HepG2 (cell line): Measurements from ENCODE around the gene RPTOR. TPM values are rescaled to one million over a fixed set of nuclear protein-coding genes. Genes with fewer than 3 reads are reported as not detected.

Experiments used
- HNF4G ChIP-seq, 2 experiments: sonication (generic) in 1 of 2; formaldehyde crosslinking in 1 of 2; IDR thresholded peaks; 2 replicates each; pipeline versions ENCODE4 v1.4.0 to v1.6.1; 2011 to 2020; ENCODE audit warnings: borderline replicate concordance in 2 of 2, low read depth in 2 of 2, mild to moderate bottlenecking in 2 of 2, low read length in 1 of 2, missing genetic modification reagents in 1 of 2, moderate library complexity in 1 of 2
- HNRNPLL ChIP-seq: fragments of 200-400 bp; formaldehyde crosslinking; IDR thresholded peaks from 2 replicates; pipeline ENCODE4 v1.6.1; 2017; ENCODE audit warnings: mild to moderate bottlenecking, low read depth, low read length; ENCODE audit not compliant: poor library complexity, severe bottlenecking
- HNRNPUL1 ChIP-seq: fragments of 200-400 bp; formaldehyde crosslinking; IDR thresholded peaks from 2 replicates; pipeline ENCODE4 v1.6.1; 2017; ENCODE audit warnings: low read depth, mild to moderate bottlenecking, low read length, moderate library complexity
- HOXA3 ChIP-seq: sonication (generic); formaldehyde crosslinking; IDR thresholded peaks from 2 replicates; pipeline ENCODE4 v1.5.0; 2020; ENCODE audit warnings: missing genetic modification reagents
- NCOA2 ChIP-seq: sonication (generic); formaldehyde crosslinking; IDR thresholded peaks from 2 replicates; pipeline ENCODE4 v1.8.0; 2022; ENCODE audit warnings: inconsistent platforms
- NONO ChIP-seq, 2 experiments: fragments of 450-650 bp in 1 of 2; sonication (generic) in 1 of 2; formaldehyde crosslinking in 1 of 2; IDR thresholded peaks in 1 of 2; conservative IDR thresholded peaks in 1 of 2; 2 replicates each; pipeline versions ENCODE4 v1.6.1 to v1.8.0; 2017 to 2022; ENCODE audit warnings: mild to moderate bottlenecking in 1 of 2, missing genetic modification reagents in 1 of 2, moderate library complexity in 1 of 2
- RXRA ChIP-seq: sonication (generic); formaldehyde crosslinking; IDR thresholded peaks from 2 replicates; pipeline ENCODE4 v1.5.1; 2020; ENCODE audit warnings: missing genetic modification reagents
- RXRB ChIP-seq: IDR thresholded peaks from 2 replicates; pipeline ENCODE4 v1.6.1; 2016; ENCODE audit warnings: borderline replicate concordance, missing genetic modification reagents, missing compliant biosample characterization
- ZKSCAN5 ChIP-seq: sonication (generic); formaldehyde crosslinking; IDR thresholded peaks from 2 replicates; pipeline ENCODE4 v1.5.1; 2020; ENCODE audit warnings: mild to moderate bottlenecking, missing genetic modification reagents
- ZNF431 ChIP-seq: sonication (generic); formaldehyde crosslinking; IDR thresholded peaks from 2 replicates; pipeline ENCODE4 v1.9.0; 2022; ENCODE audit warnings: missing genetic modification reagents, low read depth, mild to moderate bottlenecking, borderline replicate concordance
- ZNF556 ChIP-seq: sonication (generic); formaldehyde crosslinking; IDR thresholded peaks from 2 replicates; pipeline ENCODE4 v1.4.0; 2020; ENCODE audit warnings: mild to moderate bottlenecking, missing genetic modification reagents, borderline replicate concordance
- ZNF773 ChIP-seq: sonication (generic); formaldehyde crosslinking; IDR thresholded peaks from 2 replicates; pipeline ENCODE4 v1.4.0; 2020; ENCODE audit warnings: missing genetic modification reagents, borderline replicate concordance
- ZNF782 ChIP-seq: sonication (generic); formaldehyde crosslinking; IDR thresholded peaks from 2 replicates; pipeline ENCODE4 v1.4.0; 2020; ENCODE audit warnings: missing genetic modification reagents, mild to moderate bottlenecking, borderline replicate concordance
- ZNF839 ChIP-seq: sonication (generic); formaldehyde crosslinking; IDR thresholded peaks from 2 replicates; pipeline ENCODE4 v1.4.0; 2020; ENCODE audit warnings: missing genetic modification reagents, mild to moderate bottlenecking, borderline replicate concordance
- polyA plus RNA-seq, 8 experiments: library from polyadenylated mRNA; depleted of rRNA in 3 of 8; stranded (reverse) in 7 of 8; unstranded in 1 of 8; fragments of >200 nt; fragmentation: Illumina TruSeq in 4 of 8; extraction: Trizol in 4 of 8; gene quantifications; 2 replicates each; pipeline versions ENCODE4 v1.2.1 to v1.2.3, GENCODE V29; 2011 to 2016; ENCODE audit warnings: low read depth in 4 of 8, missing spikeins in 1 of 8, mixed read lengths in 1 of 8; ENCODE audit not compliant: insufficient read depth in 1 of 8
- total RNA-seq, 5 experiments: library from RNA; depleted of rRNA; stranded (reverse); fragments of >200 nt; fragmentation: Illumina TruSeq; extraction: Trizol; gene quantifications; 2 replicates each; pipeline ENCODE4 v1.2.3, GENCODE V29; 2016; ENCODE audit warnings: low read depth in 1 of 5
- TF ChIP-seq, protein P1 (sequence below): sonication (generic); formaldehyde crosslinking; IDR thresholded peaks from 2 replicates; pipeline ENCODE4 v1.4.0; 2020; ENCODE audit warnings: mild to moderate bottlenecking, missing genetic modification reagents
- TF ChIP-seq, protein P2 (sequence below): sonication (generic); formaldehyde crosslinking; IDR thresholded peaks from 2 replicates; pipeline ENCODE4 v1.9.0; 2021; ENCODE audit warnings: missing genetic modification reagents, borderline replicate concordance
- TF ChIP-seq, protein P3 (sequence below): sonication (generic); formaldehyde crosslinking; IDR thresholded peaks from 2 replicates; pipeline ENCODE4 v1.5.1; 2020; ENCODE audit warnings: missing genetic modification reagents, mild to moderate bottlenecking, borderline replicate concordance
- TF ChIP-seq, protein P4 (sequence below): sonication (generic); formaldehyde crosslinking; IDR thresholded peaks from 2 replicates; pipeline ENCODE4 v1.4.0; 2020; ENCODE audit warnings: missing genetic modification reagents, borderline replicate concordance

The RPTOR gene
- total and polyA plus RNA-seq, 2 of the 13 experiments (the other 11 are each of a cell fraction or from before 2014, with no cell fraction given): 6.6 to 25.3 TPM

DNA sequence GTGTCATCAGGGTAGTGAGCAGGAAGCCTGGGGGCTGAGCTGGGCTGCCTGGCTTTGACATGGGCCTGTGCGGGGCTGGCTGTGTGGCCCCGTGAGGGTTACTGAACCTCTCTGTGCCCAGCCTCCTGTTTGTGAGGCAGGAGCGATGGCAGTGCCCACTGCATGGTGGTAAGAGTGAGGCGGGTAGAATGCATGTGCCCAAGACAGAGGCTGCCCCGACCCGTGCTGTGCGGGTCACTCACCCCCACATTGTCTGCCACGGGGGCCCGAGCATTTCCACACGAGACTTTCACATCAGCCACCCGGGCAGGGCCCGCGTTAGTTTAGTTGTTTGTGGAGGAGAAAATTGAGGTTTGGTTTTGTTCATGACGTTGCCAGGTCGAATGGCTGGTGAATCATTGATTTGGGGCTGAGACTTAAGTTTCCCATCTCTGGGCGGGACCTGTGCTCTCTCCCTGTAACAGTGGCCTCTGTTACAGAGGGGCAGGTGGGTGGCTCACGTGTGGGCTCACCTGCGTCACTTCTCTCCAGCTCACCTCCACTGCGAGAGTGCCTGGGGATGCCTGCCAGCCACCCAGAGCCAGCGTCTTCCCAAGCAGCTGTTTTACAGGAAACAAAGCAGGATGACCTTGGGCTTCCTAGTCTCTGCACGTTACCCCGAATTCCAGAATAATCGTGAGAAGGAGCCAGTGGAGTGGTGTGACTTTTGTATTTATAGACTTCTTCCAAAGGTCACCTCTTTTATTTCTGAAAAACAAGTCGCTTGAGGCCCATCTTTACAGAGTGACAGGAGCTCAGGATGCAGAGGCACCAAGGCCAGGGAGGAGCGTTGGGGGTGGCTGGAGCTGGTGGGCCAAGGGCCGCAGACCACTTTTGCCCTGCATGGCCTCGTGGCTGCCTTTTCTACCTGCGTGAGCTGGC lies 150.6 kb downstream of the RPTOR start (continued):
- no peak for TF ChIP-seq HNF4G (IDR thresholded peaks at IDR 0.05; ENCODE audit: borderline replicate concordance, low read depth, low read length)
- peak; percentile 53; the same call in 1 of the 2 replicates for TF ChIP-seq HNF4G (CRISPR knock-in tag; IDR thresholded peaks at IDR 0.05; ENCODE audit: borderline replicate concordance, low read depth)
- no peak for TF ChIP-seq ZNF556 (CRISPR knock-in tag)
- no peak for TF ChIP-seq ZKSCAN5 (CRISPR knock-in tag)
- TF ChIP-seq, protein P1, sequence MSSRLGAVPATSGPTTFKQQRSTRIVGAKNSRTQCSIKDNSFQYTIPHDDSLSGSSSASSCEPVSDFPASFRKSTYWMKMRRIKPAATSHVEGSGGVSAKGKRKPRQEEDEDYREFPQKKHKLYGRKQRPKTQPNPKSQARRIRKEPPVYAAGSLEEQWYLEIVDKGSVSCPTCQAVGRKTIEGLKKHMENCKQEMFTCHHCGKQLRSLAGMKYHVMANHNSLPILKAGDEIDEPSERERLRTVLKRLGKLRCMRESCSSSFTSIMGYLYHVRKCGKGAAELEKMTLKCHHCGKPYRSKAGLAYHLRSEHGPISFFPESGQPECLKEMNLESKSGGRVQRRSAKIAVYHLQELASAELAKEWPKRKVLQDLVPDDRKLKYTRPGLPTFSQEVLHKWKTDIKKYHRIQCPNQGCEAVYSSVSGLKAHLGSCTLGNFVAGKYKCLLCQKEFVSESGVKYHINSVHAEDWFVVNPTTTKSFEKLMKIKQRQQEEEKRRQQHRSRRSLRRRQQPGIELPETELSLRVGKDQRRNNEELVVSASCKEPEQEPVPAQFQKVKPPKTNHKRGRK: no peak
- TF ChIP-seq, protein P2, sequence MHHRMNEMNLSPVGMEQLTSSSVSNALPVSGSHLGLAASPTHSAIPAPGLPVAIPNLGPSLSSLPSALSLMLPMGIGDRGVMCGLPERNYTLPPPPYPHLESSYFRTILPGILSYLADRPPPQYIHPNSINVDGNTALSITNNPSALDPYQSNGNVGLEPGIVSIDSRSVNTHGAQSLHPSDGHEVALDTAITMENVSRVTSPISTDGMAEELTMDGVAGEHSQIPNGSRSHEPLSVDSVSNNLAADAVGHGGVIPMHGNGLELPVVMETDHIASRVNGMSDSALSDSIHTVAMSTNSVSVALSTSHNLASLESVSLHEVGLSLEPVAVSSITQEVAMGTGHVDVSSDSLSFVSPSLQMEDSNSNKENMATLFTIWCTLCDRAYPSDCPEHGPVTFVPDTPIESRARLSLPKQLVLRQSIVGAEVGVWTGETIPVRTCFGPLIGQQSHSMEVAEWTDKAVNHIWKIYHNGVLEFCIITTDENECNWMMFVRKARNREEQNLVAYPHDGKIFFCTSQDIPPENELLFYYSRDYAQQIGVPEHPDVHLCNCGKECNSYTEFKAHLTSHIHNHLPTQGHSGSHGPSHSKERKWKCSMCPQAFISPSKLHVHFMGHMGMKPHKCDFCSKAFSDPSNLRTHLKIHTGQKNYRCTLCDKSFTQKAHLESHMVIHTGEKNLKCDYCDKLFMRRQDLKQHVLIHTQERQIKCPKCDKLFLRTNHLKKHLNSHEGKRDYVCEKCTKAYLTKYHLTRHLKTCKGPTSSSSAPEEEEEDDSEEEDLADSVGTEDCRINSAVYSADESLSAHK (CRISPR knock-in tag): no peak
- TF ChIP-seq, protein P3, sequence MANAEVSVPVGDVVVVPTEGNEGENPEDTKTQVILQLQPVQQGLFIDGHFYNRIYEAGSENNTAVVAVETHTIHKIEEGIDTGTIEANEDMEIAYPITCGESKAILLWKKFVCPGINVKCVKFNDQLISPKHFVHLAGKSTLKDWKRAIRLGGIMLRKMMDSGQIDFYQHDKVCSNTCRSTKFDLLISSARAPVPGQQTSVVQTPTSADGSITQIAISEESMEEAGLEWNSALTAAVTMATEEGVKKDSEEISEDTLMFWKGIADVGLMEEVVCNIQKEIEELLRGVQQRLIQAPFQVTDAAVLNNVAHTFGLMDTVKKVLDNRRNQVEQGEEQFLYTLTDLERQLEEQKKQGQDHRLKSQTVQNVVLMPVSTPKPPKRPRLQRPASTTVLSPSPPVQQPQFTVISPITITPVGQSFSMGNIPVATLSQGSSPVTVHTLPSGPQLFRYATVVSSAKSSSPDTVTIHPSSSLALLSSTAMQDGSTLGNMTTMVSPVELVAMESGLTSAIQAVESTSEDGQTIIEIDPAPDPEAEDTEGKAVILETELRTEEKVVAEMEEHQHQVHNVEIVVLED: no peak
- TF ChIP-seq NCOA2 (CRISPR knock-in tag): peak; percentile 52; the same call in 1 of the 2 replicates
- no peak for TF ChIP-seq HNRNPUL1
- peak; percentile 10 for TF ChIP-seq HNRNPLL
- TF ChIP-seq ZNF839 (CRISPR knock-in tag): no peak
- peak; percentile 39; the same call in 1 of the 2 replicates for TF ChIP-seq RXRA (CRISPR knock-in tag)
- 0 out of 2 replicates have a peak, but pooled peaks have one; percentile 20 for TF ChIP-seq RXRB
- TF ChIP-seq HOXA3 (CRISPR knock-in tag): 0 out of 2 replicates have a peak, but pooled peaks have one; percentile 22
- TF ChIP-seq, protein P4, sequence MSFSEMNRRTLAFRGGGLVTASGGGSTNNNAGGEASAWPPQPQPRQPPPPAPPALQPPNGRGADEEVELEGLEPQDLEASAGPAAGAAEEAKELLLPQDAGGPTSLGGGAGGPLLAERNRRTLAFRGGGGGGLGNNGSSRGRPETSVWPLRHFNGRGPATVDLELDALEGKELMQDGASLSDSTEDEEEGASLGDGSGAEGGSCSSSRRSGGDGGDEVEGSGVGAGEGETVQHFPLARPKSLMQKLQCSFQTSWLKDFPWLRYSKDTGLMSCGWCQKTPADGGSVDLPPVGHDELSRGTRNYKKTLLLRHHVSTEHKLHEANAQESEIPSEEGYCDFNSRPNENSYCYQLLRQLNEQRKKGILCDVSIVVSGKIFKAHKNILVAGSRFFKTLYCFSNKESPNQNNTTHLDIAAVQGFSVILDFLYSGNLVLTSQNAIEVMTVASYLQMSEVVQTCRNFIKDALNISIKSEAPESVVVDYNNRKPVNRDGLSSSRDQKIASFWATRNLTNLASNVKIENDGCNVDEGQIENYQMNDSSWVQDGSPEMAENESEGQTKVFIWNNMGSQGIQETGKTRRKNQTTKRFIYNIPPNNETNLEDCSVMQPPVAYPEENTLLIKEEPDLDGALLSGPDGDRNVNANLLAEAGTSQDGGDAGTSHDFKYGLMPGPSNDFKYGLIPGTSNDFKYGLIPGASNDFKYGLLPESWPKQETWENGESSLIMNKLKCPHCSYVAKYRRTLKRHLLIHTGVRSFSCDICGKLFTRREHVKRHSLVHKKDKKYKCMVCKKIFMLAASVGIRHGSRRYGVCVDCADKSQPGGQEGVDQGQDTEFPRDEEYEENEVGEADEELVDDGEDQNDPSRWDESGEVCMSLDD (CRISPR knock-in tag): no peak
- no peak for TF ChIP-seq NONO (IDR thresholded peaks at IDR 0.05)
- no peak for TF ChIP-seq NONO (CRISPR knock-in tag; conservative IDR thresholded peaks at IDR 0.05)
- TF ChIP-seq ZNF431 (CRISPR knock-in tag): no peak
- TF ChIP-seq ZNF782 (CRISPR knock-in tag): no peak
- no peak for TF ChIP-seq ZNF773 (CRISPR knock-in tag)
